Measurements from ENCODE around the gene ABCA10.

DNA sequence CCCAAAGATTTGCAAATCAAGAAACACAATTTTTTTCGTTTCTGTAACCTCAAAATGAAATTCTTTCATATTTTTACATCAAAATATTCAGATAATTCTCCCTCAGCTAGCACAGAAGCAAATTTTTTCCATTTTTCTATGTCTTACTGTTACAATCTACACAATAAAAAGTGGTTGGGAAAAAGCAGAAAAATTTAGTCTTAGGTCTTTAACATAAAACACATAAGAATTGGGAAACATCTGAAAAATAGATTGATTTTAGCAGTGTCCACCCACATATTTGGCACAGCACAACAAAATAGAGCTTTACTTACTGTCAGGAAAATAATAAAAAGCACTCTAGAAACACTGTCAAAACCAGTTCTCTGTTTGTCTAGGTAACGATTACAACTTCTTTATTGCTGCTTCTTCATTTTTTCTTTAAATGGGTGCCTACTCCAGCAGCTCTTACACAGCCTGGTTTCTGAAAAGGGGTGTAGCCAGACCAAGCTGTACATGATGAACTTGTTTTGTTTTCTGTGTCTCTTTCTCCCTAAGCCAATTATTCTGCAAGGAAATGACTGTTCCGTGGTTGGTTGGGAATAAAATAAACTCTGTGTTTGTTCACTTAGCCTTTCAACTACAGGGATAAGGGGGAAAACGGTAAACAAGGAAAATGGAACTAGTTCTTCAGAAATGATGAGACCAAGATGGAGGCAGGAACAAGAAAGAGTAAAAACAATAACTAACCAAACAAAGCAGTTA is 87.0 kb downstream of the ABCA10 start, which contains the start of gene ABCA6:
- TF ChIP-seq GATA3 (IDR thresholded peaks at IDR 0.05; ENCODE audit: borderline replicate concordance) (no peak), RCOR1 (IDR thresholded peaks at IDR 0.05; ENCODE audit: low read depth, low read length) (no peak), KDM1A (IDR thresholded peaks at IDR 0.05; ENCODE audit: low read depth) (no peak)
- TF ChIP-seq, protein P1, sequence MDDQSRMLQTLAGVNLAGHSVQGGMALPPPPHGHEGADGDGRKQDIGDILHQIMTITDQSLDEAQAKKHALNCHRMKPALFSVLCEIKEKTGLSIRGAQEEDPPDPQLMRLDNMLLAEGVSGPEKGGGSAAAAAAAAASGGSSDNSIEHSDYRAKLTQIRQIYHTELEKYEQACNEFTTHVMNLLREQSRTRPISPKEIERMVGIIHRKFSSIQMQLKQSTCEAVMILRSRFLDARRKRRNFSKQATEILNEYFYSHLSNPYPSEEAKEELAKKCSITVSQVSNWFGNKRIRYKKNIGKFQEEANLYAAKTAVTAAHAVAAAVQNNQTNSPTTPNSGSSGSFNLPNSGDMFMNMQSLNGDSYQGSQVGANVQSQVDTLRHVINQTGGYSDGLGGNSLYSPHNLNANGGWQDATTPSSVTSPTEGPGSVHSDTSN (IDR thresholded peaks at IDR 0.05), result no peak
- TF ChIP-seq, protein P2, sequence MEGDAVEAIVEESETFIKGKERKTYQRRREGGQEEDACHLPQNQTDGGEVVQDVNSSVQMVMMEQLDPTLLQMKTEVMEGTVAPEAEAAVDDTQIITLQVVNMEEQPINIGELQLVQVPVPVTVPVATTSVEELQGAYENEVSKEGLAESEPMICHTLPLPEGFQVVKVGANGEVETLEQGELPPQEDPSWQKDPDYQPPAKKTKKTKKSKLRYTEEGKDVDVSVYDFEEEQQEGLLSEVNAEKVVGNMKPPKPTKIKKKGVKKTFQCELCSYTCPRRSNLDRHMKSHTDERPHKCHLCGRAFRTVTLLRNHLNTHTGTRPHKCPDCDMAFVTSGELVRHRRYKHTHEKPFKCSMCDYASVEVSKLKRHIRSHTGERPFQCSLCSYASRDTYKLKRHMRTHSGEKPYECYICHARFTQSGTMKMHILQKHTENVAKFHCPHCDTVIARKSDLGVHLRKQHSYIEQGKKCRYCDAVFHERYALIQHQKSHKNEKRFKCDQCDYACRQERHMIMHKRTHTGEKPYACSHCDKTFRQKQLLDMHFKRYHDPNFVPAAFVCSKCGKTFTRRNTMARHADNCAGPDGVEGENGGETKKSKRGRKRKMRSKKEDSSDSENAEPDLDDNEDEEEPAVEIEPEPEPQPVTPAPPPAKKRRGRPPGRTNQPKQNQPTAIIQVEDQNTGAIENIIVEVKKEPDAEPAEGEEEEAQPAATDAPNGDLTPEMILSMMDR (IDR thresholded peaks at IDR 0.05), result no peak
- TF ChIP-seq, protein P3, sequence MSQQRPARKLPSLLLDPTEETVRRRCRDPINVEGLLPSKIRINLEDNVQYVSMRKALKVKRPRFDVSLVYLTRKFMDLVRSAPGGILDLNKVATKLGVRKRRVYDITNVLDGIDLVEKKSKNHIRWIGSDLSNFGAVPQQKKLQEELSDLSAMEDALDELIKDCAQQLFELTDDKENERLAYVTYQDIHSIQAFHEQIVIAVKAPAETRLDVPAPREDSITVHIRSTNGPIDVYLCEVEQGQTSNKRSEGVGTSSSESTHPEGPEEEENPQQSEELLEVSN (IDR thresholded peaks at IDR 0.05; ENCODE audit: borderline replicate concordance, low read depth), result no peak
